ENCODE results near the gene FAM3D.

FAM3D gene

DNA sequence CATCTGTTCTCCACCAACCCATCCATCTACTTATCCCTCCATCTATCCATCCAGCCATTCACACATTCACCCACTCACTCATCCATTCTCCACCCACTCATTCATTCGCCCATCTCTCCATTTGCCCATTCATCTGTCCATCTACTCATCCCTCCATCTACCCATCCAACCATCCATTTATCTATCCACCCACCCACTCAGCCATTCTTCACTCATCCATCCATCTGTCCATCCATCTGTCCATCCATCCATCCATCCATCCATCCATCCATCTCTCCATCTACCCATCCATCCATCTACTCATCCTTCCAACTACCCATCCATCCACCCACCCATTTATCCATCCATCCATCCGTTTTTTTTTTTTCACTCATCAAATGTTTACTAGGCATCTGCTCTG is 13.9 kb downstream of the FAM3D start:
- DNase-seq: no peak

DNA sequence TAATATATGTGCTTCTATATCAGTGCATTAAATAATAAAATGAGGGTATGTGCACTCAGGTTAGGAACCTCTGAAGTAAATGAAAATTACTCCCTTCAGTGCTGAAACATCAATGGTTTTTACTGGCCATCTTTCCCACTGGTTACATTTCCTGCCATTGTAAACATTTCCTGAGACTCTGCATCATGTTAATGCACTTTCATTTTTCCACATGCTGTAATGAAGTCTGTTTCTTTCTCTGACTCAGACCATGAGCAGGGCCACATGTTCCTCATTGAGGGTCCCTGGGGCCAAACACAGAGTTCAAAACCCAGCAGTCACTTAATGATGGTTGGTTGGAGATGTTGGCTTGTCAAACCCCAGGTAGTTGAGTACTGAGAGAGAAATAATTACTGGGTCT is 15.3 kb downstream of the FAM3D start:
- DNase-seq: no peak

- DNase-seq: no peak
Observed at GRCh38 chr3:58647381-58648141, 19.0 kb downstream of the FAM3D start.

- DNase-seq: no peak
Observed at GRCh38 chr3:58646503-58646902, 20.1 kb downstream of the FAM3D start.

DNA sequence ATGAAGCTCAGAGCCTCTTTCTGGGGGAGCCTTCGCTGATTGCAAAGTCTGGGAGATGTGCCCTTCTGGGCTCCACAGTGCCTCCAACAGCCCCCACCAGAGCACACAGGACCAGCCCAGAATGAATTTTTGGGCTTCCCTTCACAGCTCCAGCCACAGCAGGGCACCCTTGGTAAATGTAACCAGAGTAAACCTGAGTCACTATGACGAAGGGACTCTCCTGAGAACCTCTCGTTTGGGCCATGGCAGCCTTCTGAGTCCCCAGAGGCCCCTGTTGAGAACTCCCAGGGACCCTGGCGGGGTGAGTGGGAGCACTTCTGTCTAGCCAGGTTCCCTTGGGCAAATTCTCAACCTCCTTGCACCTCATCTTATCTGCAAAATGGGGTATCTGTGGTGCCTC is 20.8 kb downstream of the FAM3D start:
- no peak for DNase-seq

DNA sequence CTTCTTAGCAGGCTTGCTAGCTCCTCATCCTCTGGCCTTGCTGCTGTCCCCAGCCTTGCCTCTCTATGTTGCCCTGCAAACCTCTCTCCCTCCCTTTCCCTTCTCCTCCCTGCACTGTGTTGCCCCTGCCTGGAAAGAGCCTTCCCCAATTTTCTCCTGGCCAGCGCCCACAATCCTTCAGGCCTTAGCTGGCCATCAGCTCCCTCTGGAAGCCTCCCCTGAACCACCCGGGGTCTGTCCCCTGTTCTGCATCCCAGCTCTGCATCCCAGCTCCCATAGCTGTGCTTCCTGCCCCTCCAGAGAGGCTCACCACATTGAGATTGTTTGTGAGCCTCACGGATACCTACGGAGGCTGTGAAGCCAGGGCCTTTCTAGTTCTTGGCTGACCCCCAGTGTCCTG is 23.7 kb downstream of the FAM3D start:
- no peak for DNase-seq

- DNase-seq: peak; percentile 37
Observed at GRCh38 chr3:58640700-58641372, 25.7 kb downstream of the FAM3D start.

- DNase-seq: no peak
Observed at GRCh38 chr3:58639842-58640241, 26.7 kb downstream of the FAM3D start.

DNA sequence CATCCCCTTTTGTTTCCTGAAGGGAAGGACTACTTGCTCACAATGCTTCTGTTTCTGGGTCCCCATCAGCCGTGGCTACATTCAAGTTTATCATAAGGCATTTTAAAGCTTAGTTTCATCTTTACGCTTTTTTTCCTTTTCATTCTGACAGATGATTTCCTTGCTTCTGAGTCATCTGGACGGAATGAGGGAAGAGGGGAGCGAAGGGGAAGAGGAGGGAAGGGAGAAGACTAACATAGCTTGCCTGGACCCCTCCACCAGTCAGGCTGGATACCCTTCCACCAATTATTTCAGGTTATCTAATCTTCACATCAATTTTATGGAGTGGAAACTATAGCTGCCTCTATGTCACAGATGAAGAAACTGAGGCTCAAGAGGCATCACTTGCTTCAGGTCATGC is 27.6 kb downstream of the FAM3D start:
- no peak for DNase-seq

GRCh38 chr3:58638591-58638990 is 28.0 kb downstream of the FAM3D start:
- DNase-seq: no peak

GRCh38 chr3:58637509-58637908 is 29.1 kb downstream of the FAM3D start:
- DNase-seq: no peak

GRCh38 chr3:58635371-58636285 is 30.9 kb downstream of the FAM3D start:
- DNase-seq: no peak

DNA sequence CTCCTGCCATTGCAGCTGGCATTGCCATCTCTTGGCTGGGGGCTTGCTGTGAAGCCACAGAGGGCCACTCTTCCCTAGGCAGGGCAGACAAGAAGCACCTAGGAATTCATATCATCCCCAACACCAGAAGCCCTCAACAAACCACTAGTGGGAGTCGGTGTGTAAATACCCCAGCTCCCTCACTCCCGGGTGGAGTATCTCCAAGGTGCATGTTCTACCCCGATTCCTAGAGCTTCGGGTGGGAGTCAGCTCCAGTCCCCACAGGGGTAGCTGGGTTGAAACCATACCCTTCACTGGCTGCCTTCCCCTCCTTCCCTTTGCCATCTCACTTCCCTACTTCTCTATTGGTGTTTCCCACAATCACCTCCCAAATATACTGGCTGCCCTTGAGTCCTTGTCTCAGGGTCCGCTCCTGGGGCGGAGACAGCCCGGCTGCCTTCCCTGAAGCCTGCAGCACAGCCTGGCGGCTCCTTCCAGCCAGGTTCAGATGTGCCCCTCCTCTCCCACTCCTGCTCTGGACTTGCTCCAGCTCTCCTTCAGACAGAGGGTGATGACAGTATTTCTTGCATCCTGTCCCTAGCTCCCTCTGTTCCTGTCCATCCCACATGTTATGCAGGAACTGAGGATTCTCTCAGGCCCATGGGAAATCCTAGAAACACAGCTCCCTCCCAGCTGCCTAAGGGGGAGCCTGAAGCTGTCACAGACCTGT is 33.3 kb downstream of the FAM3D start:
- DNase-seq: no peak

GRCh38 chr3:58631742-58632141 is 34.8 kb downstream of the FAM3D start:
- DNase-seq: no peak

- no peak for DNase-seq
Observed at GRCh38 chr3:58630710-58631092, 35.9 kb downstream of the FAM3D start.

GRCh38 chr3:58630076-58630709 is 36.4 kb downstream of the FAM3D start:
- DNase-seq: peak; percentile 61

DNA sequence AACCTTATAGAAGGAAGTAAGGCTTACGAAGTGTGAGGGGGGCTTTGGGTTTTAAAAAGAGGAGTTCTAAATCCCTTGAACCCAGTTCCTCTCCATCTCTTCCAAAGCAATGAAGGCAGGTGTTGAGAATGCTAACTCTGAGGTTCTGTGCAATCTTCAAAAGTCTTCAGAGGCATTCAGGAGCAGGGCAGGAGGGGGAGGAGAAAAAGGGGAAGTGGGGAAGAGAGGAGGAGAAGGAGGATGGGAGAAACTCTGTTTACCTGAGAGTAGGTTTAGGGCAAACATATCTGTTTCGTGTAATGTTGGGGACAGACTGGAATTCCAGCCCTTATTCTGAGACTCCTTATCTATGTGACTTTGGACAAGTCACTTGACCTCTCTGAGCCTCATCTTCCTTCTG is 36.9 kb downstream of the FAM3D start:
- no peak for DNase-seq

DNA sequence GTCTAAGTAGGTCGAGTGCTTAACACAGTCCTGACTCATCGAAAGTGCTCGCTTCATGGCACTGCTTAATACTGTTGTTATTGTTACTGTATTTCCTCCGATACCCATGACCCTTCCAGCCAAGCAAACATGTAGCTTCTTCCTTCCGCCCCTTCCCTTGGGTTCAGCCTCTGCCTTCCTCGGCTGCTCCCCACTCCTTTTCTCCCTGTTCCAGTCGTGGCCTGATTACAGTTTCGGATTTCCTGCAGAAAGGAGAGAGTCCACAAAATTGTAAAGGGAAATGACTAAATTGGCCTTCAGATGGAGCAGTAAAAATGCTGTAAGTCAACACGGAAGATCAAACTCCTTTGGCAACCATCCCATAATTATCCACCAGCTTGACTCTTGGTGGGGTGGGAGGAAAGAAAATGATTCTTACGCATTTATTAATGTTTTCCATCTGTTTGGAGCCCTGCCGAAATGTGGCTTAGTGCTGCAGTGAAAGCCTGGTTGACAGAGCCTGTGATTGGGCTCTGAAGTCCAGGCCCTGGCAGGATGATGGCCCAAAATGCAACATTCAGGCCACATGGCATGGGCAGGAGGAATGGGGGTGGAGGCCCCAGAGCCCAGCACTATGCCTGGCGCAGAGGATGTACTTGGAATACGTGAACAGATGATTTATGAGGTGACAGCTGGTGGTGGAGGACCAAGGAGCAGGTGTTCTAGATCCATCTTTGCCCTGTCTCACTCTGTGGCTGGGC is 37.6 kb downstream of the FAM3D start:
- no peak for DNase-seq

GRCh38 chr3:58627941-58628340 is 38.6 kb downstream of the FAM3D start:
- DNase-seq: no peak

DNA sequence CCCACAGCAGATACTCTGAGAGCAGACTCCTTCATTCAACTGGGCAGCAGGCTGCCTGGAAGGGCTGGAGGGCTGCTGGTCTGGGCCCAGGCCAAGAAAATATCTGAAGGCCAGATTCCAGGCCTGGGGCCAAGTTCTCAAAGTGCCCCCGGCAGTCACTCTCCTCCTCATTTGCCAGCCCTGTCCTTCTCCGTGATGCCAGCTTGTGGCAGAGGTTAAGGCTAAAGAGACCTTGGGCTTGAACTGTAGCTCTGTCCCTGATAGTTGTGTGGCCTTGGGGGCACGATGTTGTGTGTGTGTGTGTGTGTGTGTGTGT is 39.0 kb downstream of the FAM3D start:
- no peak for DNase-seq

- no peak for DNase-seq
Observed at GRCh38 chr3:58626841-58627569, 39.6 kb downstream of the FAM3D start.

Data from activated CD8-positive, alpha-beta memory T cell treated with anti-CD3 and anti-CD28 coated beads, Interleukin-2, amount 50 U/mL, for 4 hours (primary cell).